ENCODE data around the gene AOAH.
"Not testable (repeated sequence)": the region's sequence is repeated elsewhere in the genome, so short reads cannot be mapped to it uniquely, and the experiment has no call there.

The AOAH gene

DNA sequence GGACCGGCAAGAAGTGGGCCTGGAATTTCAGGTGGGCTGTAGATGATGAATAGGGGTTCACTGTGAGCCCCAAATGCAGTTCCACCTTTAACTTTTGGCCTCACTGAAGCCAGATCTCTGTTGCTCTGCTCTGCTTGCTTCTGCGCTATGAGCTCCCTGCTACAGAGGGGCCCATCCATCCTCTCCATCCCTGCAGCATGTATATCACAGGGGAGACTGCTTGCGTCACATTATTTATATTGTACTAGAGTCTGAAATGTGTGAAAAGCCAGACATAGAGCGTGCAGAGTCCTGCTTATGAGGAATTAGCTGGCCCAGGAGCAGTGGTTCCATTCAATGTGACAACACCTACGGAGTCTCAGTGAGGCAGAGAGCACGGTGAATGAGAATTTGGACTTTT, 69.9 kb downstream of the AOAH start:
- DNase-seq, result no peak

DNA sequence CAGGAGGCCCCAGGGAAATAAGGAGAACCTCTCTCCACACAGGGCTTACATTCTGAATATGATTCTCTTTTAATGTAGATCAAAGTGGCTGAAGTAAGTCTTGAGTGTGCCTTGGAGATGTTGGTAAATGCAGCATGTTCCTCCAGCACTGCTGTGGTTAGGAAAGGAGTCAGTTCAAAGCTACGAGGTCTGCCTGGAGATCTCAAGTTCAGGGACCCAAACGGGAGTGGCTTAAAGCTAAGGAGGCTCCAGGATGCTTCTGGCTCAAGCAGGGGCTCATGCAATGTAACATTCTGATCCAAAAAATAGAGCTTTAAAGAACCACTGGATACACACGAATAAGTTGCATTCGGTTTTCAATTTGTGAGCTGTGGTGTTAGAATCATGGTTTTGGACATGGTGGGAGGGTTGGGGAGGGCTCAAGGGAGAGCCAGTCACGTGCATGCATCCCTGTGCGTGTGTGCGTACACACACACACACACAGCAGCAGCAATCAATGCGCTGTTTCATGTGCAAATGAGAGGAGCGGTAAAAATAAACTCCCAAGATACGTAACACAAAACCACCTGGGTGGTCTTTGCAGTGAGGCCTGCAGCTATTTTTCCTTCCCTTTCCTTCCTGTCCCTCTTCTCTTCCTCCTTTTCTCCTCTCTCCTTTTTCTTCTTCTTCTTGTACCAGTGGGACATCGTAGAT, 70.5 kb downstream of the AOAH start:
- no peak for DNase-seq

DNA sequence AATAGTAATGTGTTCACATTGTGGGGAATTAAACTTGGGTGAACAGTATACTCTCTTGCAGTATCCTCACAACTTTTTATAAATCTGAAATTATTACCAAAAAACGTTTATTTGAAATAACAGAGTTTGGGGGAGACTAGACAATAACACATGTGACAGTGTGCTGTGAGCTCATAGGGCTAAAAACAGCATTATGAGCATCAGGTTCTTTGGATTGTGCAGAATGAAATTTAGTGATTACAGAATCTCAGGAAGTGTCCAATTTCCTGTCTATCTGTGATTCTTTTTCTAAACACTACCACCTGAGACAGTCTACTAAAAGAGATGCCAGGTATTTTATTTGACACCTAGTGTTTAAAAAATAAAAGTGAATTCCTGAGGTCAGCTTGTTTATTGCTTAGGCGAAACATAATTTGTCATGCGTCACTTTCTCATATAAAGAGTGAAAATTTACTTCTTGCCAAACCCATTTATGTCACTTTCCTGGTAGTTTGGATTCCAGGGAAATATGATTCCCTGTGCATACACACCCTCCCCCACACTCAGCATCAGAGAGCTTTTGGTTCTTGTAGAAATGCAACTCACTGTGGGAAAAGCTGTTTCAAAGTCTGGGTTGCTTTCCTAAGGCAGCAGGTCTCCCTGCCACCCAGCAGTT, 71.2 kb downstream of the AOAH start:
- no peak for DNase-seq

DNA sequence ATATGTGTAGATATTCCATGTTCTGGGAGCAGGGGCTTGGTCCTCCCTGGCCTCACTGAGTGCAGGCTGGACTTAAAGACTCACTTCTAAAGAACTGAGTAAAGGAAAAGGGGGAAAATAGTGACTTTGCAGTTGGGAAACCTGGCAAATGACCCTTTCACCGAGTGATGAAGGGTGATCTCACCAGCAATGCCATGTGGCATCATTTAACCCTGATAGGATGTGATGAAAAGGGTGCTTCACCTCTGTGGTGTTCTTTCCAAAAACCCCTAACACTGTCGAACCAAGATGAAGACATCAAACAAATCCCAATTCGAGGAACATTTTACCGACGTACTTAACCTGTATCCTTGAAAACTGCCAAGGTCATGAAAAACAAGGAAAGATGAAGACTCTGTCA, 71.9 kb downstream of the AOAH start:
- DNase-seq, result no peak

DNA sequence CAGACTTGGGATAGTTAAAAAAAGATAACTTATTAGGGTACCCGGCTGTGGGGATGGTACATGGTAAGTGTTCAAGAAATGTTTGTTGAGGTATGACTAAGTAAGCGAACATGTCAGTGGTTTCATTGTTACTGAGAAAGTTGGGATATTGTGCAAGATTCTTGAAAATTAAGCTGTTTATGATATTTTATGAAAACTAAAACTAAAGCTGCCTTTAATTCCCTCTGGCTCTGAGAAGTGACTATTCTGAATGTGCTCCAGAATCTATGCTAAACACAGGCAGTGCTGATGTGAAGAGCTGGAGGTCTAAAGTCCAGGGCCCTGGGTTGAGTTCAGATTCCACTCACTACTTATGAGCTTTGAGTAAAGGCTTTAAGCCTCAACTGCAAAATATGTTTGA, 72.9 kb downstream of the AOAH start:
- DNase-seq, result peak in 1 of 5 experiments; percentile 21

DNA sequence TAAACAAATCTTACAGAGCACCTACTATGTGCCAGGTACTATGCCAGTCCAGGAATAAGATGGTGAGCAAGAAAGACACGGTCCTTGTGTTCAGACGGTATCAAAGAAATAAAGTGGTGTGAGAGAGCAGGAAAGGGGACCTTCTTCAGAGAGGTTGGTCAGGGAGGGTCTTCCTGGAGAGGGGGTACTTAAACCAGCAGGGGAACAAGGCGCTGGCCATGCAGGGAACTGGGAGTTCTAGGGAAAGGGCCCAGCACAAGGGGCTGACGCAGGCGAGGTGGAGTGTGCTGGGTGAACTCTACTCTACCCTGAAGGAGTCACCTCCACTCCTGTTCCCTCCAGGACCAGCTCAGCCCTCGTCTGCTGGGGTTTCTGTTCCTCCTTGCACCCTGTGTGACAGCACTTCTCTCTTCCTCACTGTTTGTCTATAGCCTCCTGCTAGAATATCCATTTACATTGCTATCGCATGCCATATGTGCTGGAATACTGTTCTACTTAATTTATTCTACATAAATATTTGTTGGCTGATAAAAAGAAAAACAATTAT, 73.5 kb downstream of the AOAH start:
- no peak for DNase-seq

DNA sequence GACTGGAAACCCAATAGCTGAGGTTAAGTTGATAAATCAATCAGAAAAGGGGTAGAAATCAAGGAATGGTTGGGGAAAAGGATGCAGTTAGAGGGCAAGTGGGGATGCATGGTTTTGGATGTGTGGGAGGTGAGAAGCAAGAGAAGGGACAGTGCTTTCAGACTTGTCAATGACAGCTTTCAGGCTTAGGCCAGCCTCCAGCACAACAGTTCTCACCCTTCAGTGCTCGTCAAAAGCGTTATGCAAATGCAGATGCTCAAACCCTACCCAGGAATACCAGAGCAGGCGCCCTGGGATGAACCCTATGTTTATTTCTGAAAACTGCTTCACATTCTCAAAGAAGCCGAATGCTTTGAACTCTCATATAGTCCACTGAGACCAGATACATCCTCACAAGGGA, 74.0 kb downstream of the AOAH start:
- no peak for DNase-seq

DNA sequence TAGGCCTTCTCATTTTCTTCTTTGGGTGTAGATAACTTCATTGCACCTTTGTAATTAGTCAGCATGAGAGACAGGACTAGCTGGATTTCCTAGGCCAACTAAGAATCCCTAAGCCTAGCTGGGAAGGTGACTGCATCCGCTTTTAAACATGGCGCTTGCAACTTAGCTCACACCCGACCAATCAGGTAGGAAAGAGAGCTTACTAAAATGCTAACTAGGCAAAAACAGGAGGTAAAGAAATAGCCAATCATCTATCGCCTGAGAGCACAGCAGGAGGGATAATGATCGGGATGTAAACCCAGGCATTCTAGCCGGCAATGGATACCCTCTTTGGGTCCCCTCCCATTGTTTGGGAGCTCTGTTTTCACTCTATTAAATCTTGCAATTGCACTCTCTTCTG, 75.0 kb downstream of the AOAH start:
- DNase-seq, result not testable (repeated sequence)

DNA sequence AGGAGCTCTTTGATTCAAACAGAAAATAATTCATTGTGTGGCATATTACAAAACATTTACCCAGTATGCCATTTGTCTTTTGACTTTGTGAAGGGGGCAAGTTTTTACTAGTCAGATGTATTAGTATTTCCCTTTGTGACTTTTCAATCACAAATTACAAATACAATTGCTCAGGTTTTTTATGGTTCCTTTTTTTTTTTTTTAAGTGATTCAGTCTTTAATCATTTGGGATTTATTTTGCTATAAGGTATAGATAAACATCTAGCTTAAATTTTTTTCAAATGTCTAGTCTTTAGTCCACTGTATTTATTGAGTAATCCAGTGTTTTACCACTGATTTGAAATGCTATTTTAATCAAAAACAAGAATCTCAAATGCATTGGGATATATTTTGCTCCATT, 75.9 kb downstream of the AOAH start:
- DNase-seq, result no peak

DNA sequence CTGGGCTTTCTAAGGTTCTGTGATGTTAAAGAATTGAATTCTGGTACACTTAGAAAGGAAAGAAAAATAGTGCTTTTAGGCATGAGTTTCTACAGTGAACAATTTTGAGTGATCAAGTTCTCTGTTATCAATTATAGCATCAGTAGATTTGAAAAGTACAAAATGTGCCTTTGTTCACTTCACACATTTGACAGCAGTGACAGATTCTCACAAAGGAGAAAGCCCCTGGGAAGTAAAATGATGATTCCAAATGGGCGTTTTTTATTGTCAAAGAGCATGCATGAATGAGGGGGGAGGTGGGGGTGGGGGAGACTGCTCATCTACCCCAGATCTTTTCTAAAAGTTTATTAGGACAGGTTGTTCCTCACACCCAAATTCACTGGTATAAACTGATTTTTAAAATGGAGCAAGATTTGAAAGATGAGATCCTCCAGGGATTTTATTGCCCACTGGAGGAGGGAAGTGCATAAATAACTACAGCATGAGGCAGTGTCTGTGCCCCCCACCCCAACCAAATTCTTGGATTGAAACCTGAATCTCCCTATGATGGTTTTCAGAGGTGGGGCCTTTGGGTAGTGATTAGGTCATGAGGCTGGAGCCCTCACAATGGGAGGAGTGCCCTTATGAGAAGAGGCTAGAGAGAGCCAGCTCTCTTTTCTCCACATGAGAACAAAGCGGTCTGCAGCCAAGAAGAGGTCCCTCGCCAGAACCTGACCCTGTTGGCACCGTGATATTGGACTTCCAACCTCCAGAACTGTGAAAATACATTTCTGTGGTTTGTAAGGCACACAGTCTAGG, 79.5 kb downstream of the AOAH start:
- DNase-seq, result no peak

DNA sequence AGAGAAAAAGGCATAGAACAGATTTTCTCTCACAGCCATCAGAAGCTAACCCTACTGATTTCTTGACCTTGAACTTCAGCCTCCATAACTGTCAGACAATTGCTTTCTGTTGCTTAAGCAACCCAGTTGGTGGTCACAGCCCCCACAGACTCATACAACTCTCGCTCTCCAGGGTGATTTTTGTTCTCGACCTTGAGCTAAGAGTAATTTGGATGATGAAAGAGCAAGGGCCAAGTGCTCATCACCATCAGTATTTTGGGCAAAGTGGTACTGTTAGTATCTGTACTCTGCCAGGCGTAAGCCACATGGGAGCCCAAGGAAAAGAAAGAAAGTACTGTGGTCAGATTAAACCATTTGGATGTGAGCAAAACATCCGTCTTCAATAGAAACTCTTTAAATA, 81.9 kb downstream of the AOAH start:
- no peak for DNase-seq

DNA sequence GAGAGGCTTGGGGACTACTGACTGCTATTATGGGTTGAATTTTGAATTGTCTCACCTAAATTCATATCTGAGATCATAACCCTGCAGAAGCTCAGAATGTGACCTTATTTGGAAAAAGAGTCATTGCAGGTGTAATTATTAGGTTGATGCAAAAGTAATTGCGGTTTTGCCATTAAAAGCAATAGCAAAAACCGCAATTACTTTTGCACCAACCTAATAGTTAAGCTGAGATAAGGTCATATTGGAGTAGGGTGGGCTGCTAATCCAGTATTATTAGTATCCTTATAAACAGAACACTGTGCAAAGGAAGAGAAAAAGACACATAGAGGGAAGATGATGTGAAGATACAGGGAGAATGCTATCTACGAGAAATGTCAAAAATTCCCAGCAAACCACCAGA, 82.3 kb downstream of the AOAH start:
- no peak for DNase-seq

DNA sequence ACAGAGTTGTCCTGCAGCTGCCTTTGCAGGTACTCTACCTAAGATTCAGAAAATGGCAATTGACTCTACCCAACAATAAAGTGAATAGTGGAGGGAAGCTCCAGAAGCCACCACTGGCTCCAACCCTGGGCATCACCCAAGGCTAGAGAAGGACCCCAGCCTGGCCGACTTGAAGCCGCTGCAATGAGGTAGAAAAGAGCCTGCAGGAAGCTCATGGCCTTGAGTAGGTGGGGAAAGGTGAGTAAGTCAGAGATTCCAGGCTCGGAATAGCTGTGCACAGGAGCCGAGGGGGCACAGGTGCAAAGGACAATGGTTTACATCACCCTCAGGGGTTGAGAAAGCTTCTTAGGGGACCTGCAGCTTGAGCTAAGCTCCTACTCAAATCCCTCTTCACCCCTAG, 83.6 kb downstream of the AOAH start:
- DNase-seq, result no peak

DNA sequence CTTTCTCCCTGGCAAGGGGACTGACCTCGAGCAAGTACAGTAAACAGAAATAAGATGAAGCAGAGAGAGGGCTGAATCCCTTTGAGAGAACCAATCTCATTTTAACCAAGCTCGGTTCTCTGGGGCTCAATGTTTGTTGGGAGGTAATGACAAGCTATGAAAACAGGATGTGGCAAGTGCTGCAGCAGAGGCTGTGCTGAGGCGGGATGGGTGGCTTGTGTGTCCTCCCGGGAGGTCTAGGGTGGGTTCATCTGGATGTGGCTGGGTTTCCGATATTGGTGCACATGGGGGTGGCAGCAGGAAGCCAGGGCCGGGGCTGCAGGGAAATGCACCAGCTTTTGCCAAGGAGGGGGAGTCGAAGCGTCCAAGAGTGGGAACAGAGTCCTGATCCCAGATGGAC, 84.5 kb downstream of the AOAH start:
- DNase-seq, result peak in 2 of 5 experiments; percentile 58 to 96

DNA sequence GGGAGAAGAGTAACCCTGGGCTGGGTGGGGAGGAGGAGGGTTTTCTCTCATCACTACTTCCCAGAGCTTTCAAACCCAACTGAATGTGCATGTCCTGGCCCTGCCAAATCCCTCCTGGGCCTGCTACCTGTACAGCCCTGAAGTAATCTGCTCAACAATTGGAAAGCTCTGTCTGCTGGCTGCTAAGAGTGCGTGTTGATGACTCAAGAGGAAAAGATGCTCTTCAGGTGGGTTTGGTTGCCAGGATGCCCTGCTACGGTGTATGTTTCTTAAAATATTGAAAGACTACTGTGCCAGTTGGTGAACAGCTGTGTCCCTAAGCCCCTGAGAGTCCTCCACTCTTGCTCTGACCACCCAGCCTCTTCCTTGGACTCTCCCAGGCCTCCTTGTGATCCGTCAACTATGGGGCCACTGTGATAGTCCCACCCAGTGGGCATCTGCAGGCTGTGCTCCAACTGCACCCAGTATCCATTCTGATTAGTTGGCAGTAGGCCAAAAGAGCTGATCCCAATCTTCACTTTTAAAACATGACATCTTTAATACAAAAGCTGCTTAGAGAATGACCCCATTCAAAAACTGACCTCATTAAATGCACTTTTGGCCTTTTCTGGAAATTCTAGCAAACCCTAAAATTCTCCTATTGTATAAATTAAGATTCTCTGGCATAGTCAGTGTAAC, 85.6 kb downstream of the AOAH start:
- no peak for DNase-seq

DNA sequence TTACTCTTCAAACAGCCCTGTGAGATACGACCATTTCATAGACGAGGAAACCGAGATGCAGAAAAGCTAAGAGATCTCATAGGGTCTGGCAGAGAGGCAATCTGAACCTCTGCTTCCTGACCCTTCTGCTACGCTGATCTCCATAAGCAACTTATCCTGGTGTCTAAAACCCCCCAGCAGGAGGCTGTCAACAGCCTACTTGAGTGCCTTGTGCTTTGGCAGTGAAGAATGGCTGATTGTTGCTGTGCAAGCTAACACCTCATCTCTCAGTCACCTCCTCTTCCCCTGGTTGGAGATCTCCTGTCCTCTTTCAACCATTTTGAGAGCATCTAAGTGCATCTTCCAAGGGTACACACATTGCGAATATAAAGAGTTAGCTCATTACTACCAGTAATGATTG, 86.2 kb downstream of the AOAH start:
- DNase-seq, result peak in 1 of 5 experiments; percentile 17

DNA sequence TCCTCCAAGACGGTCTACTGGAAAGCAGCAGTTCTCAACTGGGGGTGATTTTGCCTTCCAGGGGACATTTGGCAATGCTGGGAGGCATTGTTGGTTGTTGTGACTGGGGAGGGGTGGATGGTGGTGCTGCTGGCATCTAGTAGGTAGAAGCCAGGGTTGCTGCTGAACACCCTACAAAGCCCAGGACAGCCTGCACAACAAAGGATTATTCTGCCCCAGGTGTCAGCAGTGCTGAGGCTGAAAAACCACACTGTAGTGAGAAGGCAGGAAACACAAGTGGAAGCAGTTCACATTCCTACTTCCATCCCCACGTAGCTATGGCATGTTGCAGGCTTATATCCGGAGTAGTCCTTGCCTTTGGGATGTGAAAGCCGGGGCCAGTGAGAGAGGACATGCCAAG, 86.9 kb downstream of the AOAH start:
- no peak for DNase-seq

DNA sequence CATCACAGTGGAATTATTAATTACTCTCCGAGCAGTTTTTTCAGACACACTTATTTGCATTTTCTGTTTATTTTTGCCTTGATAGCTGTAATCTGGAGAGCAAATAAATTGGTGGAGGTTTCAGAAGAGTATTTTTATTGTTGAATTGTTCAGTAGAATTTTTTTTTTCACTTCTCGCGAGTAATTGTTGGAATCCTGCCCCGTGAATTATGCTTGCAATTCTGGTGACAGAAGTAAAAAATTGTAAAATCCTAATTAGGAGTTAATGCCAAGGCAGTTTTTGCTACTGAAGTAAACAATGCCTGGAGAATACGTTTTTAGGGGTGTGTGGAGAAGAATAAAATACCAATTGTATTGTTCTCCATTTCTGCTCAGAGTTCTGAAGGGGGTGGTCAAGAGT, 88.2 kb downstream of the AOAH start:
- DNase-seq, result no peak

DNA sequence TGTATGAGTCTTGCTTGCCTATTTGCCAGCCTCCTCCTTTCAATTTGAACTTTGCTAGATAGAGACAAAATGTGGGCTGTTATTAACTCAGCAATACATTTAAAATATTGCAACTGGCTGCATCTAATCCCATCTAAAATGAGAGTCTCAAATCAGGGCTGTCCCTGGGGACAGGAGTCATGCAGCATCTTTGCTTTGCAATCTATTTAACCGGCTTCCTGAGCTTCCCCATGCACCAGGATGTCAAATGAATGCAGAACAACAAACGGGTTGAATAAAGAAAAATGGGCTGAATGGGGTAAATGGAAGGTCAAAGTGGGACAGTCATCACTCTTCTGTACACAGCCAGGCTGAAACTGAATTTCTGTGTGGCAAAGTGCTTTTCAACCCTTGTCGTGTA, 89.2 kb downstream of the AOAH start:
- DNase-seq, result no peak

DNA sequence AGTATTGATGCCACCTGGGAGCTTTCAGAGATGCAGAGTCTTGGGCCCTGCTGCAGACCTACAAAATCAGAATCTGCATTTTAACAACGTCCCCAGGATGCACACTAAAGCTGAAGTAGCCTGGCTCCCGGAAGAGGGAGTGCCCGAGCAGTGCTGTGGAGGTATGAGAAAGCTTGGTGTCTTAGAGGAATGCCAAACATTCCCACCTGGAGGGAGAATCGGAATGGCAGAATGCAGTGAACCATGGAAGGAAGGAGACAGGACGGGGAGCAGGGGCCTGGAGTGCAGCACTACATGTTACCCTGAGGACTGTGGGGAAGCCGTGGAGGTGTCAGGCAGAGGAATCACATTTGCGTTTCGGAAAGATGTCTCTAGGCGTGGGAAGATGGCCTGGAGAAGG, 90.9 kb downstream of the AOAH start:
- DNase-seq, result no peak

DNA sequence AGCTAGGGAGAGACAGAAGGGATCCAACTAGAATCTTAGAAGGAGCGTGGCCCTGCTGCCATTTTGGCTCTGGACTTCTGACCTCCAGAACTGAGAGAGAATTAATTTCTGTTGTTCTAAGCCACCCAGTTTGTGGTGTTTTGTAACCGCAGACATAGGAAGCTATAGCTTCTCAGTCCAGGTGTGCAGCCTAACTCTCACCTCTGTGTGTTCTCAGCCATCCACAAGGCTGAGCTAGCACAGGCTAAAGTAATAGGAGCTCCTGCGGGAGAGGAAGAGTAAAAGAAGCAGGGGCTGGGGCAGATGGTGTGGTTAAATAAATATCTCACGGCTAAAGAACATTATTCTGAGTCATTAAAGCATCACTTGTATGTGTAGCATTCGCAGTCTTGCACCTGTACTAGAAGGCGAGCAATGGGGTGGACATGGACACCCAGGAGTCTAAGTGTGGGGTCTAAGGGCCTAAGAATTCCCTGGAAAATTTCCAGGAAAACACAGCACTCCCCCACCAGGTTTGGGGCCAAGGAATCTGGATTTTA, 94.1 kb downstream of the AOAH start:
- no peak for DNase-seq

DNA sequence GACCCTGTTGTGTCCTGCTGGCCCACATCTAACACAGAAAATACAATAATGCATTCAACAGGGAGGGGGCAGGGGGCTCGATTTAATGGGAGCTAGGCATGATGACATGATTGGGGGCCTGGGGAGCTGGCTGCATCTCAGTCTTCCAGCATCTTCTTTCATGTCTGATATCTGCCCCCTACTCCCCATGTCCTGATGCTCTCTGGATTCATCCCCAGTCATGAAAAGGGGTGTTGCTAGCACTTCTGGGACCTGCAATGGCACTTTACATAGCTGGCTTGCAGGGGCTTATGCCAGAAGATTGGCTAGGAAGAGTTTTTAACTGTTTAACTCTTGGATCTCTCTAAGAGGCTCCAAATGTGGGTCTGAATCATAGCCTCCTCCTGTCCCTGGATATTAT, 94.9 kb downstream of the AOAH start:
- no peak for DNase-seq

DNA sequence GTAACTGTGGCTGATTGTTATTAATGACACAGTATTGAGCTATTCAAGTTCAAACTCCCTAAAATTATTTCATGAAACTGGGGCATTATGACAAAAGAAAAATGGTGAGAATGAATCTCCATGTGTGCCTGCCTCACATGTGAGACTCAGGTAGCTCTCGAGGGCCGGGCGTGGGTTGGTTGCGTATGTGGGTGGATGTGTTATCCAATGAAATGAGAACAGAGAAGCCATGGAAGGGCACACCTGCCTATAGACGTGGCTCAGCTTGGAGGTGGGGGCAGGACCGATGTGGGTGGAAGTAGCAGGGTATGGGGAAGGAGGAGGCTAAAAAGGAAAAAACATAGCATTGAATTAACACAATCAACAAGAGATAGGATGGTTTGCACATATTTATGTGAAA, 96.5 kb downstream of the AOAH start:
- DNase-seq, result no peak

All from T-helper 2 cell (primary cell).